ENCODE data around the gene MORF4L1.

GRCh38 chr15:78917888-78918287 lies 45.2 kb downstream of the MORF4L1 start:
- TF ChIP-seq, protein P1, sequence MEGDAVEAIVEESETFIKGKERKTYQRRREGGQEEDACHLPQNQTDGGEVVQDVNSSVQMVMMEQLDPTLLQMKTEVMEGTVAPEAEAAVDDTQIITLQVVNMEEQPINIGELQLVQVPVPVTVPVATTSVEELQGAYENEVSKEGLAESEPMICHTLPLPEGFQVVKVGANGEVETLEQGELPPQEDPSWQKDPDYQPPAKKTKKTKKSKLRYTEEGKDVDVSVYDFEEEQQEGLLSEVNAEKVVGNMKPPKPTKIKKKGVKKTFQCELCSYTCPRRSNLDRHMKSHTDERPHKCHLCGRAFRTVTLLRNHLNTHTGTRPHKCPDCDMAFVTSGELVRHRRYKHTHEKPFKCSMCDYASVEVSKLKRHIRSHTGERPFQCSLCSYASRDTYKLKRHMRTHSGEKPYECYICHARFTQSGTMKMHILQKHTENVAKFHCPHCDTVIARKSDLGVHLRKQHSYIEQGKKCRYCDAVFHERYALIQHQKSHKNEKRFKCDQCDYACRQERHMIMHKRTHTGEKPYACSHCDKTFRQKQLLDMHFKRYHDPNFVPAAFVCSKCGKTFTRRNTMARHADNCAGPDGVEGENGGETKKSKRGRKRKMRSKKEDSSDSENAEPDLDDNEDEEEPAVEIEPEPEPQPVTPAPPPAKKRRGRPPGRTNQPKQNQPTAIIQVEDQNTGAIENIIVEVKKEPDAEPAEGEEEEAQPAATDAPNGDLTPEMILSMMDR (IDR thresholded peaks at IDR 0.05), result no peak
- no peak for TF ChIP-seq POLR2A (IDR thresholded peaks at IDR 0.05)
